HG03520 (cell line): ENCODE data around the gene OXCT2.
"Not testable (repeated sequence)": the region's sequence is repeated elsewhere in the genome, so short reads cannot be mapped to it uniquely, and the experiment has no call there.

Experiments used
- ATAC-seq: cut with Tn5 transposase; IDR thresholded peaks from one replicate; pipeline ENCODE4 v1.9.1; 2021; ENCODE audit warnings: mild to moderate bottlenecking, moderate library complexity; ENCODE audit not compliant: unreplicated experiment

The OXCT2 gene

DNA sequence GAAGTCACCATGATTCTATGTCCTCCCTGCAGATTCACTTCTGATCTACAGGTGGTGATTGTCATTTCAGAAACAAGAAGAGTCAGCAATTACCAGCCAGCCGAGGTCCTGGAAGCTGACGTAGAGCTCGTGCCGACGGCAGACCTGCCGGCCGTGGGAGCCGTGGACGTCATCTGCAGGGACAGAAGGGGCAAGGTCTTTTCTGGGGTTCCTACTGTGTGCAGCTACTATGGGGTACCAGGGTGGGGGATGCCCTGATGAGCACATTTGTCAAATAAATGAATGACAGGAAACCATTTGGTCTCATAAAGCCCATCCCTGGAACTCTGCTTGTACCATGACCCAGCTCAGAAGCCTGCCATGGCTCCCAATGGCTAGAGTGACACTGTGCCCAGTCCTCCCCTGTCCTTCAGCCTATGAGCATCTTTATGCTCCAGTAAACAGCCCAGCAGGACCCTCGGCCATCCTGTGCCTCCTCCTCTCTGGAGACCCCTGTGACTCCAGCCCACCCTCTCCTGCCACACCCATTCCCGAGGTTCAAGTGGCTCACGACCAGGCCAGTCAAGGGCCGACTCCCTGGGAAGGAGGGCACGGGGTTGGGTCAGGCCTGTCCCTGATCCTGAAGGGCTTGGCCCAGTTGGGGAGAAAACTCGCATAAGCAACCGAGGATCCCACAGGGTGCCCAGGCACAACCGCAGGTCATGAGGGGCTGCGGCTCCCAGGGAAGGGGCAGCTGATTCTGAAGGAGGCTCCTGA lies 7.4 kb downstream of the OXCT2 start:
- not testable (repeated sequence) for ATAC-seq

- no peak for ATAC-seq
Observed at GRCh38 chr1:39762550-39763540, 8.3 kb downstream of the OXCT2 start.

GRCh38 chr1:39761557-39762260 lies 9.4 kb downstream of the OXCT2 start:
- no peak for ATAC-seq

DNA sequence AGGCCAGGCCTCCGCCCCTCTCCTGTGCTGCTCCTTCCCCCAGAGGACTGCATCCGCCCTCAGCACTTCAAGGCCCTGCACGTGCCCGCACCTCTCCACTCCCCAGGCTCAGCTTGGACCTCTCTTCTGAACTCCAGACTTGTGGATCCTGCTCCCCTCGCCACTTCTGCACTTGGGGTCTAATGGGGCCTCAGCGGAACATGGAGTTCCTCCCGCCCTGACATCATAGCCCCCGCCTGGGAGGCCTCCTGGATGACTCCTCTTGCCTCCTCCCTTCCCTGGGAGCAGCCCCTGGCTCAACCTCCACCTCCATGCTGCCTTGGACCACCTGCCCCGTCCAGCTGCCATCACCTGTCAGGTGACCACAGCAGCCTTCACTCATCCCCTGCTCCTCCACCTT lies 10.1 kb downstream of the OXCT2 start:
- ATAC-seq = no peak

DNA sequence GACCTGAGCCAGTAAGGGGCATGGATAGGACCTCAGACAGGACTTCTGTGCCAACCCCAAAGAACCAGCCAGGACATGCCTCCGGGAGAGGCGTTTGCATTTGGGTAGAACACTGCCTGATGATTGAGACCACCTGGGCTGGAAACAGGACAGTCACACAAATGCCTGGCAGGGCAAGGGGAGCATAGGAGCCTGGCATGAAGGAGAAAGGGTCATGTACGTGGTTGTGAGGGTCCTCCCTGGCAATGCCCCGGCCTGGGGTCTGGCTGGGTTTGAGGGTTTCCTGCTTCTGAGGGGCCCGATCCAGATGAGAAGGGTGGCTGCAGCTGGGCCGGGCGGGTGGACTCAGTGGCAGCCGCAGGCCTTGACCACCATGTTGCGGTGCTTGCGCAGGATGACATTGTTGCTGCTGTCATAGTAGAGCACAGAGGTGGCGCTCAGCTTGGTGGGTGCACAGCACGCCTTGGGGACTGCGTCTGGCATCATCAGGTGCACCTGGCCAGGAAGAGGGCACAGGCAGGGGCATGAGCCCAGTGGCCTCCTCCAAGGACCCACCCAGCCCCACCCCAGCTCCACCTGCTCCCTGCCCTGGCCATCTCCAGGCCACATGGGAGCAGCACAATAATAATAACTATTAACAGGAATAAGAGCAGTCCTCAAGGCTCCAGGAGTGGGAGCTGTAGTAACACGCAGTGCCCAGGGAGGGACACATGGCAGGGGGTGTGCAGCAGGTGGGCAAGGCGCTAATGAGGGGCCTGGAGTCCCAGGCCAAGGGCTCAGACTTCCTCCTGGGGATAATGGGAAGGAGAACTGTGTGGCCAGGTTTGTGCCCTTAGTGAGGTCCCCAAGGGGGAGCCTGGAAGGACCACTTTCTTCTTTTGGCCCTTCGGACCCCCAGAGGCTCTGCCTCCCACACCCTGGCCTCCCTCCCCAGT lies 10.8 kb downstream of the OXCT2 start:
- ATAC-seq = no peak

DNA sequence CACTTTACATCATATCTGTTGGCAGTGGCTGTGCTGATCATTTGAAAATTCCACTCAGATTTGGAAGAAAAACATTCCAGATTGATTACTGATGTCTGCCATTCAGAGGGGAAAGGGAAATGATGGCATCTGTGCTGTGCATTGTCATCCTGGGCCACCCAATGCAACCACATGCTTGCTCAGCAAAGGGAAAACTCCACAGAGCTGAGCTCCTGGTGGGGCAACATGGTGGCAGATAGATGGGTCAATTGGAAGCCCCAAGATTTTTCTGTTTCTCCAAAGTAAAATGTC lies 11.8 kb downstream of the OXCT2 start:
- no peak for ATAC-seq

GRCh38 chr1:39758556-39759435 lies 12.4 kb downstream of the OXCT2 start:
- no peak for ATAC-seq

GRCh38 chr1:39757501-39757900 lies 13.6 kb downstream of the OXCT2 start:
- no peak for ATAC-seq

DNA sequence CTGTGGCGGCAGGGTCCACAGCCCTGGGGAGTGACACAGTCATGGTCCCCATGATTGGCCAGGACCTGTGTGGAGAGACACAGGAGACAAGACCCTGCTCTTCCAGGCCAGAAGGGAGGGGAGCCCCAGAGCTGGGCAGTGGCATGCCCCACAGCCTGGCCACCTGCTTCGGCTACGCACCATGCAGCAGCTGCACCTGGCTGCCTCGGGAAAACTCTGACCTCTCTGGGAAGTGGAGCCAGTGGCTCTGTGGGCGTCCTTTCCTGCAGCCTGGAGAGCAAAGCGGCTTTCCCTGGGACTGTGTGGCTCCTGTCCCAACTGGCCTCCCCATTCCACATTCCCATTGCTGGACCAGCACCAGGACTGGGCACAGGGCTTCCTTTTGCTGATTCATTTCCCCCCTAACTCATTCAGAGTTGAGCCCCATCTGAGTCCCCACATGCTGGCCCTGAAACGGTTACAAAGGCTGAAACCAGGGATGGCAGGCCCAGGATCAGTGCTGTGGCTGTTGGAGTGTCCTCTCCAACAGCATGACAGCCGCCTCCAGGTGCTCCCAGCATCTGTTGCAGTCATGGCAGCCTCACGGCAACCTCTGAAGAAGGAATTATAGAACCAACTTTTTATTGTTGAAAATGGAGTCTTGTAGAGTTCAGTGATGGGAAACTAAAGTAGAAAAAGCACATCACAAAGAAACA lies 15.0 kb downstream of the OXCT2 start:
- no peak for ATAC-seq

DNA sequence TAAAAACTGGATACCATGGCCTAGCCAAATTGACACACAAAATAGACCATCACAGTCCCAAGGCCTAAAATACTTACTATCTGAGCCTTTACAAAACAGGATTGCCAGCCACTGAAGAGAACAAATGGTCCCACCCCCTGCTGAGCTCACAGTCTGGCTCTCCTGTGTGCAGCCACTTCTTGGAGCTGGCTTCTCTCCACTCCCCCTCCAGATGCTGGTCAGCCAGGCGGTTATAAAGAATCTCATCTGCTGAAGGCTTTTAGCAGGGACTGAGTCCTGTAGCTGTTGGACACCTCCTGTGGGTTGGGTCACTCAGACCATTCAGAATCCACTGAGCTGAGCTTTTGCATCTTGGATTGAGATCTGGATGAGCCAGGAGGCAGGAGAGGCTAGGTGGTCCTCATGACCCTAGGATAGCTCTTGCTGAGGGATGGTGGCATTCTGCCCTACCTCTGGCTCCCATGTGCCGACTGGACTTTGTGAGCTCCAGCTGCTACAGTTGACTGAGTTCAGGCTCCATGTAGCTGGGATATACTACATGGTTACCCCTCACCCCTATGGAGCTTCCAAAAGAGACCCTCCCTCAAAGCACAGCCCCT lies 16.1 kb downstream of the OXCT2 start:
- ATAC-seq = no peak

DNA sequence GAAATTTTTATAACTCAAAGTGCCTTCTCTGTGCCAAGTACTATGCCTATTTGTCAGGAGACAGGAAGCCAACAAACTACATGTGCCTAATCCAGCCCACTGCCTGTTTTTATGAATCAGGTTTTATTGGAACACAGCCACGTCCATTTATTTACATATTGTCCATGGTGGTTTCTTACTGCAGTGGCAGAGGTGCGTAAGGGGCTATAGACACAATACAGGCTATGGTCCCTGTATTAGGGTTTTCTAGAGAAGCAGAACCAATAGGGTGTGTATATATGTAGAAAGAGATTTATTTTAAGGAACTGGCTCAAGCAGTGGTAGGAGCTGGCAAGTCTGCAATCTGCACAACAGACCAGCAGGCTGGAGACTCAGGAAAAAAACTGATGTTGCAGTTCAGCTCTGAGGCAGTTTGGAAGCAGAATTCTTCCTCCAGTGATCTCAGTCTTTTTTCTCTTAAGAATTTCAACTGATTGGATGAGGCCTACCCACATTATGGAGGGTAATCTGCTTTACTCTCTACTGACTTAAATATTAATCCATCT lies 17.1 kb downstream of the OXCT2 start:
- no peak for ATAC-seq

GRCh38 chr1:39753132-39754025 lies 17.8 kb downstream of the OXCT2 start:
- ATAC-seq = no peak

GRCh38 chr1:39752703-39753102 lies 18.4 kb downstream of the OXCT2 start:
- no peak for ATAC-seq

DNA sequence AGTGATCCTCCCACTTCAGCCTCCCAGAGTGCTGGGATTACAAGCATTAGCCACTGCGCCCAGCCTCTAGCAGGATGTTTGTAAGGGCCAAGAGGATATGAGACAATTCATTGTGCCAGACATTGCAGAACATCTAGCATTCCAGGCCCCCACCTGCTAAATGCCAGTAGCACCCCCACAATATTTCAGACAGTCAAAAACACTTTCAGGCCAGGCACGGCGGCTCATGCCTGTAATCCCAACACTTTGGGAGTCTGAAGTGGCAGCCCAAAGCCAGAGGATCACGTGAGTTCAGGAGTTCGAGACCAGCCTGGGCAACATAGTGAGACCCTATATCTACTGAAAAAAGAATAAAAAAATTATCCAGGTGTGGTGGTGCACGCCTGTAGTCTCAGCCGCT lies 19.6 kb downstream of the OXCT2 start:
- ATAC-seq = no peak

DNA sequence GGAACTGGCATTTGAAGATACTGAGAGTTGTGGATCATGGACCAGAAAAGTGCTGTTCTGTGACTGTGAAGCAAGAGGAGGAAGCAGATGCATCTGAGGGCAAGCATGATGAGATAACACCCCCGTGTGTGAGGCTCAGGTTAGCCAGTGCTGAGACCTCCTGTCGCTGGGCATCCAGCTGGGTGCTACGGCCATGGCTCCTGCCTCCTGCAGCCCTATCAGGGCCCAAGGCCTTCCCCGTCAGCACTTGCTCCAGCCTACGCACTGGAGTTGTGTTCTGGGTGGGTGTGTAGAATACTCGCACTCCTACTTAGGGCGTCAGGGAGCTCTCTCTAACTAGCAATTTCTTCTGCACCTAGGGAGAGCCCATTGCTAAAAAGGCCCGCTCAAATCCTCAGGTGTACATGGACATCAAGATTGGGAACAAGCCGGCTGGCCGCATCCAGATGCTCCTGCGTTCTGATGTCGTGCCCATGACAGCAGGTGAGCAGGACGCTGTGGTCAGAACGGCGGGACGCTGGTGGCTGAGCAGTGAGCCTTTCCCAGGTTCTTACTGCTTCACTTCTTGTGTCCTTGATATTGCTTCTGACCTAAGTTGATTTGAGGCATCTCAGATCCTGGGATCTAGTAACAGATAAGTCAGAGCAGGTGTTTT lies 26.0 kb downstream of the OXCT2 start:
- no peak for ATAC-seq

DNA sequence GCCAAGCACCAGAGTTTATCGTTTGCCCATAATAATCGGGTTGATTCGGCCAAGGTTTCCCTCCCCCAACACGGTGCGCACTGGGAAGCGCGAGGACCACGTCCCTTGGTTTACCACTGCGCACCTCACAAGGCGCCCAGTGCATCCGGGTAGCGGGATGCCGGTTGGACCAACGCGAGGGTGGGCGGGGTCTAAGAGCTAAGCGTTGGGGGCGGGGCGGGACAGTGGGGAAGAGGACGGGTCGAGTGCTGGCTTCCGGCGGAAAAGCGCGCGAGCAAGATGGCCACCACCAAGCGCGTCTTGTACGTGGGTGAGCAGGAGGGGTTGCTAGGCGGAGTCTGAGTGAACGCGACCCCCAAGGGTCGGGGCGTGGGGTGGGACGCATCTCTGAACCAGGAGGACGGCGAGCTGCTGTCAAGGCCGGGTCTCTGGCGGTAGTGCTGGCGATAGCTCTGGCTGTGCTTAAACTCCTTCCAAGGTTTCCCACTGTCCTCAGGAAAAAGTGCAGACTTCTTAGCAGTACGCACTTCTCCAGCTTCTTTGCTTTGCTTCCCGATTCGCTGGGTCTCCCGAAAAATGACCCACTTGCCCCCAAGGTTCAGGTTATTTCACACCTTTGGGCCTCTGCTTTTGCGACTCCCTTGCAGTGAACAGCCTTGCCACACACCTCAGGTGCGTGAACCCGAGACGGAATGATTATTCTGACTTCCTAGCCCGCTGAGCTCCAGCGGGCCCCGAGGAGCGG lies 32.4 kb downstream of the OXCT2 start, which contains the start of gene PPIE:
TSS of gene PPIE (plus strand) at position 261 of the 745 bp plus-strand sequence. CDS start at position 280, 19 bp downstream.
- ATAC-seq = peak; percentile 78
